HCT116 (cell line): ENCODE measurements around the gene MAPKBP1. TPM values are rescaled to one million over a fixed set of nuclear protein-coding genes. Genes with fewer than 3 reads are reported as not detected.

Experiments used
- ATAC-seq: fragments of 200-7000 bp; cut with Tn5 transposase; 2 replicates; pipeline ENCODE4 v1.9.1; 2020; ENCODE audit warnings: mild to moderate bottlenecking, moderate library complexity
- BruUV-seq: library from RNA; stranded (reverse); fragments of 400-500 nt; replicated peaks from 2 replicates; lab custom pipeline; 2021; lab: Mats Ljungman, UMichigan
- CTCF ChIA-PET: fragments of 300-600 bp; sonication (Branson Sonifier 250); formaldehyde crosslinking; loops from one replicate; lab custom pipeline; 2021; ENCODE audit warnings: antibody characterized with exemption; lab: Charles Lee
- POLR2A ChIA-PET: fragments of 300-600, 350-600 bp; sonication (Branson Sonifier 250); formaldehyde crosslinking; loops from one replicate; lab custom pipeline; 2021; ENCODE audit warnings: antibody characterized with exemption; lab: Charles Lee
- RAD21 ChIA-PET, 2 experiments: fragments of 300-600 bp; sonication (Branson Sonifier 250); formaldehyde crosslinking; loops; one replicate each; lab custom pipeline; 2023; ENCODE audit warnings: low total read pairs in 2 of 2; ENCODE audit not compliant: uncharacterized antibody in 2 of 2, unreplicated experiment in 2 of 2, low non-redundant PET in 1 of 2; lab: Charles Lee
- DNase-seq: peaks from one replicate; pipeline ENCODE4 v3.0.0-alpha.2; 2010; ENCODE audit warnings: low read depth, low spot score
- H2AFZ ChIP-seq: fragments of 200-600 bp; shearing (Covaris generic), sonication (generic); 2 replicates; pipeline ENCODE4 v1.6.1; 2017; ENCODE audit warnings: low read depth, mixed run types, mixed read lengths, antibody characterized with exemption, low read length; ENCODE audit not compliant: poor library complexity, severe bottlenecking
- H3K27ac ChIP-seq: 2 replicates; pipeline ENCODE4 v1.5.1; 2012; ENCODE audit warnings: low read depth, low read length
- H3K27me3 ChIP-seq: fragments of 200-600 bp; sonication (generic); 2 replicates; pipeline ENCODE4 v1.6.1; 2016; ENCODE audit warnings: mixed run types, low read length, mixed read lengths; ENCODE audit not compliant: insufficient read depth
- H3K36me3 ChIP-seq, 2 experiments: fragments of 200-500 bp in 1 of 2; fragments of 200-600 bp in 1 of 2; sonication (Bioruptor generic) in 1 of 2; sonication (generic) in 1 of 2; 2 replicates each; pipeline versions ENCODE4 v1.5.1 to v1.6.1; 2014 to 2016; ENCODE audit warnings: low read length in 2 of 2, inconsistent platforms in 1 of 2, mixed read lengths in 1 of 2, mixed run types in 1 of 2; ENCODE audit not compliant: insufficient read depth in 2 of 2, control insufficient read depth in 1 of 2
- H3K4me1 ChIP-seq, 2 experiments: fragments of 200-600 bp in 1 of 2; sonication (generic) in 1 of 2; 2 replicates each; pipeline versions ENCODE4 v1.5.1 to v1.6.1; 2012 to 2017; ENCODE audit warnings: low read length in 2 of 2, inconsistent platforms in 1 of 2, mild to moderate bottlenecking in 1 of 2, mixed read lengths in 1 of 2, mixed run types in 1 of 2, moderate library complexity in 1 of 2; ENCODE audit not compliant: insufficient read depth in 2 of 2, control insufficient read depth in 1 of 2
- H3K4me2 ChIP-seq: fragments of 200-600 bp; sonication (generic); 2 replicates; pipeline ENCODE4 v1.6.1; 2017; ENCODE audit warnings: mixed run types, low read length, mixed read lengths
- H3K4me3 ChIP-seq, 2 experiments: fragments of 200-600 bp in 1 of 2; sonication (generic) in 1 of 2; replicated peaks in 1 of 2; 2 replicates each; pipeline ENCODE4 v1.5.1; 2011 to 2016; ENCODE audit warnings: low read length in 2 of 2, control low read depth in 1 of 2, low read depth in 1 of 2, mild to moderate bottlenecking in 1 of 2, mixed read lengths in 1 of 2, mixed run types in 1 of 2
- H3K79me2 ChIP-seq: fragments of 200-600 bp; sonication (generic); 2 replicates; pipeline ENCODE4 v1.6.1; 2017; ENCODE audit warnings: mild to moderate bottlenecking, mixed run types, low read length, moderate library complexity, mixed read lengths; ENCODE audit not compliant: insufficient read depth
- H3K9ac ChIP-seq: fragments of 200-600 bp; sonication (generic); 2 replicates; pipeline ENCODE4 v1.6.1; 2016; ENCODE audit warnings: low read length, mixed read lengths
- H3K9me2 ChIP-seq: fragments of 200-600 bp; sonication (generic), shearing (Covaris generic); 2 replicates; pipeline ENCODE4 v1.6.1; 2017; ENCODE audit warnings: mixed run types, mild to moderate bottlenecking, moderate library complexity; ENCODE audit not compliant: insufficient read depth
- H3K9me3 ChIP-seq, 2 experiments: fragments of 200-500 bp in 1 of 2; fragments of 200-600 bp in 1 of 2; sonication (Bioruptor generic) in 1 of 2; sonication (generic) in 1 of 2; 2 replicates each; pipeline ENCODE4 v1.6.1; 2014 to 2017; ENCODE audit warnings: low read length in 2 of 2, mixed read lengths in 2 of 2, inconsistent platforms in 1 of 2, low read depth in 1 of 2, mild to moderate bottlenecking in 1 of 2, mixed run types in 1 of 2, moderate library complexity in 1 of 2; ENCODE audit not compliant: control insufficient read depth in 1 of 2, insufficient read depth in 1 of 2
- H4K20me1 ChIP-seq: fragments of 200-600 bp; sonication (generic), shearing (Covaris generic); 2 replicates; pipeline ENCODE4 v1.6.1; 2017; ENCODE audit warnings: mixed run types, mild to moderate bottlenecking, moderate library complexity; ENCODE audit not compliant: insufficient read depth
- CBX3 ChIP-seq: IDR thresholded peaks from 2 replicates; pipeline ENCODE4 v1.6.1; 2012; ENCODE audit warnings: low read depth
- CTCF ChIP-seq, 3 experiments: fragments of 200-600 bp in 1 of 3; sonication (generic) in 1 of 3; IDR thresholded peaks in 2 of 3; conservative IDR thresholded peaks in 1 of 3; 2 replicates each; pipeline ENCODE4 v1.5.1; 2012 to 2017; ENCODE audit warnings: low read depth in 2 of 3, low read length in 2 of 3, antibody characterized with exemption in 1 of 3, borderline replicate concordance in 1 of 3, control low read depth in 1 of 3, mild to moderate bottlenecking in 1 of 3, mixed read lengths in 1 of 3, mixed run types in 1 of 3, moderate library complexity in 1 of 3; ENCODE audit not compliant: insufficient read depth in 1 of 3
- EGR1 ChIP-seq: IDR thresholded peaks from 2 replicates; pipeline ENCODE4 v1.6.1; 2012; ENCODE audit warnings: low read depth
- ELF1 ChIP-seq: IDR thresholded peaks from 2 replicates; pipeline ENCODE4 v1.6.1; 2012; ENCODE audit warnings: low read depth, borderline replicate concordance
- EZH2phosphoT487 ChIP-seq: fragments of 200-600 bp; IDR thresholded peaks from 2 replicates; pipeline ENCODE4 v1.6.1; 2018; ENCODE audit warnings: antibody characterized with exemption, borderline replicate concordance
- FOSL1 ChIP-seq: IDR thresholded peaks from 2 replicates; pipeline ENCODE4 v1.6.1; 2012; ENCODE audit warnings: low read depth
- JUND ChIP-seq: IDR thresholded peaks from 2 replicates; pipeline ENCODE4 v1.6.1; 2012
- POLR2AphosphoS5 ChIP-seq: IDR thresholded peaks from 2 replicates; pipeline ENCODE4 v1.6.1; 2011; ENCODE audit warnings: mild to moderate bottlenecking, low read depth, low read length, moderate library complexity
- REST ChIP-seq: IDR thresholded peaks from 2 replicates; pipeline ENCODE4 v1.6.1; 2012; ENCODE audit warnings: low read depth
- SIN3A ChIP-seq: IDR thresholded peaks from 2 replicates; pipeline ENCODE4 v1.6.1; 2012; ENCODE audit warnings: low read depth
- TCF7L2 ChIP-seq: IDR thresholded peaks from 2 replicates; pipeline ENCODE4 v1.7.0; 2011; ENCODE audit warnings: borderline replicate concordance, inconsistent platforms; ENCODE audit not compliant: insufficient read depth, insufficient read length; ENCODE audit errors: extremely low read depth
- ZBTB33 ChIP-seq: IDR thresholded peaks from 2 replicates; pipeline ENCODE4 v1.6.1; 2011; ENCODE audit warnings: mild to moderate bottlenecking, low read length, moderate library complexity; ENCODE audit not compliant: insufficient replicate concordance; ENCODE audit errors: extremely low read depth
- intact Hi-C: fragments of 100-400 bp; cut with micrococcal nuclease; formaldehyde crosslinking; loops from 2 replicates; pipeline ENCODE4 v1.10.0; 2022
- total RNA-seq: library from RNA; stranded (reverse); gene quantifications from one replicate; pipeline ENCODE4 v1.2.1, GENCODE V29; 2021; ENCODE audit not compliant: unreplicated experiment

Gene MAPKBP1
- total RNA-seq, 1 experiment from 2014 or later = 21.3 TPM

- no TSS peak for BruUV-seq
- Histone ChIP-seq H3K9me2 (no peaks in the 10 kb centered on the region), H3K27me3 (no peaks in the 10 kb centered on the region), H3K9ac (no peak overlapping the region), H3K9me3 (no peaks in the 10 kb centered on the region), H3K4me2 (no peak overlapping the region), H3K4me3 (no peak overlapping the region), H3K4me1 (peaks cover 14 to 38% of the 10 kb centered on the region in 2 experiments), H2AFZ (no peak overlapping the region), H3K79me2 (peaks cover 31% of the 10 kb centered on the region; the same call in 1 of the 2 replicates), H3K36me3 (no peaks in the 10 kb centered on the region), H4K20me1 (no peaks in the 10 kb centered on the region; the same call in 1 of the 2 replicates), H3K27ac (no peak overlapping the region)
- DNase-seq (no peak), ATAC-seq (no peak)
- TF ChIP-seq FOSL1 (no peak), EZH2phosphoT487 (no peak), JUND (no peak), CTCF (IDR thresholded peaks at IDR 0.05 in 2 of 3, conservative IDR thresholded peaks at IDR 0.05 in 1 of 3; ENCODE audit: borderline replicate concordance in 1 of 3, insufficient read depth in 1 of 3, low read depth in 2 of 3, low read length in 2 of 3) (no peak), ZBTB33 (no peak), CBX3 (no peak), SIN3A (no peak), ELF1 (no peak), TCF7L2 (no peak), POLR2AphosphoS5 (no peak), REST (no peak), EGR1 (no peak)
- intact Hi-C loops = no loop called here
- CTCF ChIA-PET = interaction anchor here (0.9 kb wide), 1 partner anchor 127 kb away, joined by 3 read pairs; no protein-coding TSS in a partner anchor
- POLR2A ChIA-PET = no interaction called here
- RAD21 ChIA-PET = no interaction called here
Observed at GRCh38 chr15:41777421-41777973, 3.2 kb downstream of the MAPKBP1 start.
